HG02623 (cell line): ENCODE data around the gene HINT2.

ENCODE experiments used
- ATAC-seq: cut with Tn5 transposase; IDR thresholded peaks from one replicate; pipeline ENCODE4 v1.9.1; 2021; ENCODE audit warnings: moderate library complexity; ENCODE audit not compliant: unreplicated experiment

The HINT2 gene

GRCh38 chr9:35841645-35841900 is 26.7 kb upstream of the HINT2 start:
- ATAC-seq, result no peak

DNA sequence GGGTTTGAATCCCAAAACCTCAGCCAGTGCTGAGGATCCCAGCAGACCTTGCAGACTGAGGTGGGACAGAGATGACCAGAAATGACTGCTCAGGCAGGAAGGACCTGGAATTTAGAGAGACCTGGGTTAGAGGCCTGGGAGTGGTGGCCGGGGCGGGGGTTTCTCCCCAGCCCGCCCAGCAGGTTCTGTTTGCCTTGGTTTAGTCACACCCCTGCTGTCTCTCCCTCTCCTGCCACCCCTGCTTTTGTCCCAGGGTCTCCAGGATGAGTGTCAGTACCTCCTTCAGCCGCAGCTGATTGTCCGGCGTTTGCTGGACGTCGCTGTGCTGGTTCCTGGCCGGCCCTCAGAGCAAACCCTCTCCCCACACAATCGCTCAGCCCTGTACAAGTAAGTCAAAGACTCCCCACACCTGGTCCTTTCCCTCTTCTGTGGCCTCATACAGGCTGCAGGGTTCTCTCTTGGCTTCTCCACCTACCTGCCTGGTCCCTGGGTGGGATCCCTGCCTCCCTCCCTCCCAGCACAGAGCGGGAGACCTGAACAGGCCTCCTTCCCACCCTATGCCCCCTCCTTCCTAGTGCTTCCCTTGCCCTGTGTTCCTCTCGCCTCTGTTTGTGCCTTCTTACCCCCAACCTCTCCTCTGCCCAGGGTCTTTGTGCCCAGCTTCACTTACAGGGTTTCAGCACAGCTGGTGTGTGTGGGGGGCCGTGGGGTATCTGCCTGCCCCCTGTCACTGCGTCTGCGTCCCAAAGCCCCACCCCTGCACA is 26.2 kb upstream of the HINT2 start:
- no peak for ATAC-seq

- no peak for ATAC-seq
Measured at GRCh38 chr9:35839926-35840325, 25.1 kb upstream of the HINT2 start.

DNA sequence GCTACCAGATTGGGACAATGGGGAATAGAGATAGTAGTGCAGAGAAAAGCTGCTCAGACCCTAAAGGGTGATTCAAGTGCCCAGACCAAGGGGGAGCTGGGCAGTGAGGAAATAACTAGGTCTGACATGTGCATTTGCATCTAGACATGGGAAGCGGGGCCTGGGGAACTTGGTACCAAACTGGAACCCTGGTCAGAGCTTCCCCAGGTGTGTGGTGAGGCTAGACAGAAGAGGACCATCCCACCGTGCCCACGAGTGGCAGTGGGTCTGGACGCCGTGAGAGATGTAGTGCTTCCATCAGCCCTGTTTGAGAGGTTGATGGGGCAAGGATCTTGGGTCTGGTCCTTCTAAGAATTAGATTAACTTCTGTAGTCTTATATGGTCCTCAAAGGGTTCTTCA is 21.8 kb upstream of the HINT2 start:
- no peak for ATAC-seq

DNA sequence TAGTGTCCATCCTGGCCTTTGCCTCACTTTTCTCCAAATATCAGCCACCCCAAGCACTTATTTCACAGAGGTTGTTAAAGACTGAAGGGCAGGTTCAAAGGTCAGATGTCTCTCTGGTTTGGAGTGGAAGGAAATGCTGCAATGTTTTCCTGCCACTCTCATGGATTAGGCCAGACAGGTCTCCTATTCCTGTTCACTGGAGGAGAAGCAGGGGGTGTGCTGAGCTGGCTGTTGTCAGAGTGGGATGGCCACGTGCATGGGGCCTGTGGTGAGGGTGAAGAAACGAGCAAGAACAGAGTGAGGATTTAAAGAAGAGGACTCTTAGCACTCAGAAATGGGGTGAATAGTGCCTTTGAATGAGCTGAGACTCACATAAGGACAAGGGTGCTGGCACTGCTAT is 20.9 kb upstream of the HINT2 start:
- no peak for ATAC-seq

- ATAC-seq, result no peak
Measured at GRCh38 chr9:35835216-35835632, 20.4 kb upstream of the HINT2 start.

DNA sequence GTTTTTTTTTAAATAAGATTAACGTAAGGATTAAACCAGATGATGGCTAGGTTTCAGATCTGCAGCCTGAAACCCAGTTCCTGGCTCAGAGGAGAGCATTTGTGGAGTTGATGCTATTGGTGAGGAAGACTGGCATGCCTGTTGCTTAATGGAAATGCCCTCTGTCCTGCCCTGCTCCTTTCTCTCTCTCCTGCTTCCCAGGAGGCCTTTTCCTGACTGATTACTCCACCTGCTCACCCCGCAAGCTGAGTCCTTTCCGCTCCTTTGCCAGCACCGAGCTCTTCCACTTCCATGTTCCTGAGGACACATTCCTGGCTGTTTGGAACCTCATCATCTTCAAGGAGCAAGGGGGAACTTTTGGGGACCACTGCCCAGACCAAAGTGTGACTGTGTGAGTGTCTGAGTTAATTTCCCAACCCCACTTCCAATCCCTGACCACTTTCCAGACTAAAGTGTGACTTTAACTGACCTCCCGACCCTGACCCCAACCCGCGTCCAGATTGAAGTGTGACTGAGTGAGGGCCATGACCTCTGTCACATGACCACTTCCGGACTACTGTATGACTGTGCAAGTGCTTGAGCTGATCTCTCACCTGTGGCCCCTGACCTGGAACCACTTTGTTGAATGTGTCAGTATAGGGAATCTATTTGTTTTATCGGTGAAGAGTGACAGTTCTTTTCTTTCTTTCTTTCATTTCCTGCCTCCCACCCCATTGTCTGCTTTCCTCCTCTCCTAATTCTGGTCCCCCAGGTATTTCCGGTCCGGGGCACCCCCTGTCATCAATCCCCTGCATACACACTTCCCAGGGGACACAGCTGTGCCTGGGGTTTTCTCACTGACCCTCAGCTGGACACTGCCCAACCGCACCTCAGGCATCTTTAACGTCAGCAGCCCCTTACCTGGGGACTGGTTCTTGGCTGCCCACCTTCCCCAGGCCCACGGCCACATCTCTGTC is 19.7 kb upstream of the HINT2 start:
- ATAC-seq, result no peak

- ATAC-seq, result no peak
Measured at GRCh38 chr9:35832814-35833213, 18.0 kb upstream of the HINT2 start.

DNA sequence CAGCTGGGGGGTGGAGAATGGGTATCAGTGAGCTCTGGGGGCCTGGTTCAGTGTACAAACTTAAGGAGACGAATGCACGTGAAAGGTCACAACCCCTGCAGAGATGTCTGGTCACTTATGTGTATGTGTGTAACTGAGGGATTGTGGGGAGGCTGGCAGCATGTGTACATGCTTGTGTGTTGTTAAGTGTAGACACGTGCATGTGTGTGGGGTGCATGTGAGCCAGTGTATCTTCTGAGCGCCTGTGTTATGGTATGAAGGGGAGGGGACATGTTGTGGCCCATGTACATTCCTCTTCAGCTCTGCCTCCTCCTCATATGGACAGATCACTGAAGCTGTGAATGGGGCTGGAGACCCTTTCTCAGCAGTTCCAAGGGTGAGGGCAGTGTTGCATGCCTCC is 16.2 kb upstream of the HINT2 start:
- ATAC-seq, result no peak

DNA sequence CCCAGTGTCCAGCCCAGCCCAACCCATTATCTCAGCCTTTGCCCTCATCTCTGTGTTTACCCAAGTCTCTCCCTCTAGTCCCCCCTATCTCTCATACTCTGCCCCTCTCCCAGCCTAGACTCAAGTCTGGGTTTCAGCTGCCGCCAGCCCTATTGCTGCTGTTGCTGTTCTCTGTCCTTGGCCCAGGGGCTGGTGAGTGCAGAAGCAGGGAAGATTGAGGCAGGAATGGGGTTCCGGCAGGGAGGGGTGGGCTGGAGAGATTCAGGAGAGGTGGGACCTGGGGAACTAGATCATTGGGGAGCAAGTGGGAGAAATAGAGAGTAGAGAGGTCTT is 14.9 kb upstream of the HINT2 start:
- ATAC-seq, result no peak

GRCh38 chr9:35829084-35829763 is 14.4 kb upstream of the HINT2 start, which contains the start of gene TMEM8B:
TMEM8B (plus strand) TSS chr9:35829228; CDS start chr9:35829448, 220 bp downstream.
- peak; percentile 72 for ATAC-seq

- ATAC-seq, result no peak
Measured at GRCh38 chr9:35828716-35829083, 13.9 kb upstream of the HINT2 start, which contains the start of gene FAM221B. FAM221B (minus strand) TSS chr9:35828732; CDS start chr9:35826161, 2,571 bp downstream.

GRCh38 chr9:35827486-35827885 is 12.6 kb upstream of the HINT2 start:
- no peak for ATAC-seq

DNA sequence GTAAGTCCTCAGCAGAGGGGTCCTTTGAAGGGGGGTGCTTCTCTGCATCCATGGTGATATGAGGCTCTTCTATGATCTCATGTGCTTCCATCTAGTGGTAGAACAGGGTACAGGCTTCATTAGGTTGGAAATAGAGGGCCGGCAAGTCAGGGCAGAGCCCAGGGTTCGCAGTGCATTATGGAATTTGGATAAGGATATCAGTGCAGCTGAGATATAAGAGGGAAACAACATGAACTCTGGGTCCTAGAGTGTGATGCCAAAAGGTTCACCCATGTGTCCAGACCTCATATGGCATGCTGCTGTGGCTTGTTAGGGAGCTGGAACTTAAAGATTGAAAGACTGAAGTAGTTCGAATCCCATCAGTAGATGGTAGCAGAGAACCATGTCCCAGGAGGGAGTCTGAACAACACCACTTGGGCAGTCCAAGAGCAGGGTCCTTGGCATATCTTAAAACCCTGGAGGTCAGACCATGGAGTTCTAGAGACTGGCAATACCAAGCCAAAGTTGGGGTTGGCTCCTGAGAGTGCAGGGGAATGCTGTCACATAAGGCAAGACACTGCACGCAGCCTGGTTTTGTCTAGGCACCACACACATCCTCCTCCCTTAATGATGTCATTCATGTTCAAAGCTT is 11.3 kb upstream of the HINT2 start:
- peak; percentile 35 for ATAC-seq

DNA sequence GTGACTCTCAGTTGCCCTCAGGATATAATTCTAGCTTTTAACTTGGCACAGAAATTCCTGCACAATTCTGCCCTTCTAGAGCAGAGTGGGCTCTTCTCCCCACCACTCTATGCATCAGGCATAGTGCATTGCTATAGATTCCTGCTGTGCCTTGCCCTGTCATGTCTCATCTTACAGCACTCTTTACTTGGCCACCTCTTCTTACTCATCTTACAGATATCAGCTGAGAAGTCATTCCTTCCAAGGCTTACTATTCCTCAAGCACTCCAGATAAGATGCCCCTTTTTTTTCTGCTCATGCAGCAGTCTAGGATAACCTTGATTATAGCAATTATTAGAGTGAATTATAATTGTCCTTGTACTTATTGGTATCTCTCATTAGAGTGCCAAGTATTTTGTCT is 8.1 kb upstream of the HINT2 start:
- ATAC-seq, result no peak

GRCh38 chr9:35820076-35820475 is 5.2 kb upstream of the HINT2 start:
- ATAC-seq, result no peak

GRCh38 chr9:35818341-35818740 is 3.5 kb upstream of the HINT2 start:
- ATAC-seq, result no peak

GRCh38 chr9:35816708-35817107 is 1.9 kb upstream of the HINT2 start:
- ATAC-seq, result no peak

- ATAC-seq, result peak; percentile 4
Measured at GRCh38 chr9:35814106-35814840, 569 bp downstream of the HINT2 start.

DNA sequence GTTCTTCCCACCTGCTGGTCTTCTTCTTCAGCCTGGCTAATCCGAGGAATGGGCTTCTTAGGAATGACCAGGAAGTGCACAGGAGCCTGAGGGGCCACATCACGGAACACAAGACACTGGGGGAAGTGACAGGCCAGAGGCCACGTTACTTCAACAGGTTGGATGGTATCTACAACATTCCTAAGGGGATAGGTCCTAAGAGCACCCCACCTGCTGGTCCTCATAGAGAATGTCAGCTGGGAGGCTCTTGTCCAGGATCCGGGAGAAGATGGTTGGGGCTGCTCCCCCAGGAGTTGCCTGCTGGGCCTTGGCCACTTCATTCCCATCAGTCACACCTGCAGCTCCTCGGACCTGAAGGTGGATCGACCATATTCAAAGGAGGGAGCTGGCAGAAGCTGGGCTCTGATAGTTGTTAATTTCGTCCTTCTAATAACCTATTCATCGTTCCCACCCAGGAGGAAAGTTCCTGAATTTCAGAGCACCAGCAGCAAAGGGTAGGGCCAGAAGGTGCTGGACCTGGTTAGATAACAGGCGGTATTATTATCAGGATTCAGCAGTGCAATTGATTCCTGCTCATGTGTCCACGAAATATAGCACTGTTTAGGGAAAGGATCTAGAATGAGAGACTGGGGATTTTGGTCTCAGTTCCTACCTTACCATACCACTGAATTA is 1.3 kb downstream of the HINT2 start:
- ATAC-seq, result no peak
